Endothelial cell of umbilical vein (primary cell): ENCODE measurements around the gene CNIH2. TPM values are rescaled to one million over a fixed set of nuclear protein-coding genes. Genes with fewer than 3 reads are reported as not detected.

Experiments
- BruUV-seq: library from RNA; stranded (reverse); fragments of 400-500 nt; replicated peaks from 2 replicates; lab custom pipeline; 2021; lab: Mats Ljungman, UMichigan
- CTCF ChIA-PET: fragments of 300-600, 350-600 bp; sonication (Branson Sonifier 250); formaldehyde crosslinking; loops from one replicate; lab custom pipeline; 2021; ENCODE audit warnings: antibody characterized with exemption, inconsistent platforms; lab: Charles Lee
- POLR2A ChIA-PET: fragments of 300-600, 350-600 bp; sonication (Branson Sonifier 250); formaldehyde crosslinking; loops from one replicate; lab custom pipeline; 2021; ENCODE audit warnings: antibody characterized with exemption, inconsistent platforms; lab: Charles Lee
- DNase-seq: peaks from one replicate; pipeline ENCODE4 v3.0.0-alpha.2; 2011; ENCODE audit warnings: low read depth, low spot score
- FAIRE-seq: peaks from 2 replicates; lab custom pipeline; 2011; peaks lifted over from hg19 to GRCh38; lab: Jason Lieb, UNC
- H2AFZ ChIP-seq: 2 replicates; pipeline ENCODE4 v1.6.0; 2012; ENCODE audit warnings: low read depth, low read length, control low read depth, inconsistent platforms
- H3K27ac ChIP-seq: 2 replicates; pipeline ENCODE4 v1.5.1; 2011; ENCODE audit warnings: low read depth, mild to moderate bottlenecking, control low read depth, low read length, moderate library complexity; ENCODE audit not compliant: insufficient read depth
- H3K27me3 ChIP-seq, 2 experiments: 2 replicates each; pipeline versions ENCODE4 v1.6.0 to v1.6.1; 2011; ENCODE audit warnings: low read length in 2 of 2, mixed read lengths in 1 of 2; ENCODE audit not compliant: control insufficient read depth in 2 of 2, insufficient read depth in 2 of 2
- H3K36me3 ChIP-seq, 2 experiments: 2 replicates in 1 of 2; 3 replicates in 1 of 2; pipeline ENCODE4 v1.5.1; 2011; ENCODE audit warnings: low read length in 2 of 2, mild to moderate bottlenecking in 1 of 2, moderate library complexity in 1 of 2; ENCODE audit not compliant: control insufficient read depth in 2 of 2, insufficient read depth in 2 of 2; ENCODE audit errors: extremely low read depth in 1 of 2
- H3K4me1 ChIP-seq: 3 replicates; pipeline ENCODE4 v1.5.1; 2011; ENCODE audit warnings: mild to moderate bottlenecking, low read length; ENCODE audit not compliant: control insufficient read depth, insufficient read depth; ENCODE audit errors: extremely low read depth
- H3K4me2 ChIP-seq: 2 replicates; pipeline ENCODE4 v1.6.1; 2011; ENCODE audit warnings: low read length, control low read depth, mixed read lengths; ENCODE audit not compliant: insufficient read depth
- H3K4me3 ChIP-seq, 3 experiments: fragments of 200-600 bp in 1 of 3; sonication (generic), shearing (Covaris generic) in 1 of 3; replicated peaks in 1 of 3; 2 replicates each; pipeline ENCODE4 v1.5.1; 2011 to 2016; ENCODE audit warnings: control low read depth in 3 of 3, low read length in 3 of 3, mild to moderate bottlenecking in 2 of 3, inconsistent platforms in 1 of 3, low read depth in 1 of 3, moderate library complexity in 1 of 3; ENCODE audit not compliant: insufficient read depth in 1 of 3
- H3K79me2 ChIP-seq: 2 replicates; pipeline ENCODE4 v1.6.0; 2012; ENCODE audit warnings: low read length, inconsistent platforms; ENCODE audit not compliant: control insufficient read depth, insufficient read depth
- H3K9ac ChIP-seq: replicated peaks from 2 replicates; pipeline ENCODE3; 2011; ENCODE audit warnings: low read length, control low read depth; ENCODE audit not compliant: insufficient read depth; ENCODE audit errors: extremely low read depth
- H3K9me1 ChIP-seq: replicated peaks from 3 replicates; pipeline ENCODE4 v1.6.0; 2011; ENCODE audit warnings: mild to moderate bottlenecking, low read length; ENCODE audit not compliant: control insufficient read depth, insufficient read depth; ENCODE audit errors: extremely low read depth
- H3K9me3 ChIP-seq: replicated peaks from 2 replicates; pipeline ENCODE4 v1.5.1; 2012; ENCODE audit warnings: low read length, inconsistent platforms; ENCODE audit not compliant: control insufficient read depth, insufficient read depth
- H4K20me1 ChIP-seq: replicated peaks from 2 replicates; pipeline ENCODE3; 2011; ENCODE audit warnings: mild to moderate bottlenecking, low read length; ENCODE audit not compliant: control insufficient read depth, insufficient read depth; ENCODE audit errors: extremely low read depth
- EZH2 ChIP-seq: IDR thresholded peaks from 2 replicates; pipeline ENCODE4 v1.6.1; 2012; ENCODE audit warnings: borderline replicate concordance, low read depth, mild to moderate bottlenecking, moderate library complexity, low read length, inconsistent platforms; ENCODE audit not compliant: severe bottlenecking
- GATA2 ChIP-seq: IDR thresholded peaks from 2 replicates; pipeline ENCODE4 v1.7.0; 2011; ENCODE audit warnings: low read depth, mild to moderate bottlenecking, moderate library complexity, mixed read lengths, low read length; ENCODE audit not compliant: insufficient read length, insufficient read depth
- JUN ChIP-seq: IDR thresholded peaks from 2 replicates; pipeline ENCODE4 v1.6.1; 2011; ENCODE audit warnings: borderline replicate concordance, low read depth; ENCODE audit not compliant: insufficient read length, insufficient read depth
- MYC ChIP-seq: IDR thresholded peaks from one replicate; pipeline ENCODE4 v1.6.1; 2011; ENCODE audit warnings: mild to moderate bottlenecking, low read depth, low read length
- POLR2A ChIP-seq: IDR thresholded peaks from 2 replicates; pipeline ENCODE4 v1.6.1; 2012; ENCODE audit warnings: low read depth, mild to moderate bottlenecking, control low read depth, low read length
- dilution Hi-C: fragments of 300-500 bp; cut with MboI; formaldehyde crosslinking; loops from one replicate; pipeline ENCODE4 v1.15.0; 2019; ENCODE audit warnings: low sequenced_read_pairs; ENCODE audit not compliant: extremely low pct_ligation_motif_present
- intact Hi-C: fragments of 100-400 bp; cut with micrococcal nuclease; formaldehyde crosslinking; loops from one replicate; pipeline ENCODE4 v1.10.0; 2022
- polyA plus RNA-seq, 4 experiments: library from polyadenylated mRNA; depleted of rRNA in 3 of 4; stranded (reverse) in 3 of 4; unstranded in 1 of 4; fragments of >200 nt; gene quantifications; 2 replicates each; pipeline versions ENCODE4 v1.2.1 to v1.2.3, GENCODE V29; 2011 to 2012; ENCODE audit warnings: missing spikeins in 1 of 4
- total RNA-seq: library from RNA; stranded (reverse); gene quantifications from 2 replicates; pipeline ENCODE4 v1.2.3, GENCODE V29; 2021
- TF ChIP-seq, protein P1 (sequence below), 2 donors: IDR thresholded peaks; 1 replicate in 1 of 2; 2 replicates in 1 of 2; pipeline ENCODE4 v1.5.1; 2011; ENCODE audit warnings: low read length in 2 of 2, mild to moderate bottlenecking in 2 of 2, moderate library complexity in 2 of 2, control low read depth in 1 of 2, inconsistent platforms in 1 of 2, low read depth in 1 of 2; ENCODE audit not compliant: insufficient read depth in 1 of 2; ENCODE audit errors: extremely low read depth in 1 of 2

Gene CNIH2
- total and polyA plus RNA-seq, 2 donors (not counting 3 experiments of a cell fraction or from before 2014, with no cell fraction given), result 0.46 to 1.2 TPM

DNA sequence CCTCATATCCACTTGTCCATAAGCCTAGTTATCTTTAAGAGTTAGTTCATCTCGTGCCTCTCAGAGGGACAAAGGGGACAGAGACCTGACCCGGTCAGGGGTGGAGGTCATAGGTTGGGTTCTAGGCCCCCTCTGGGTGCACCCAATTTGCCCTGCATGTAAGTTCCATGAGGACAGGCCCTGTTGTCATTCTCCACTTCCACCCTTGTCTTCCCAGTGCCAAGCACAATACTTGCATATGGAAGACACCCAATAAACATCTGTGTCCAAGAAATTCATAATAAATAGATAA, 12.3 kb downstream of the CNIH2 start:
- H3K4me3 ChIP-seq, result no peak overlapping the region

DNA sequence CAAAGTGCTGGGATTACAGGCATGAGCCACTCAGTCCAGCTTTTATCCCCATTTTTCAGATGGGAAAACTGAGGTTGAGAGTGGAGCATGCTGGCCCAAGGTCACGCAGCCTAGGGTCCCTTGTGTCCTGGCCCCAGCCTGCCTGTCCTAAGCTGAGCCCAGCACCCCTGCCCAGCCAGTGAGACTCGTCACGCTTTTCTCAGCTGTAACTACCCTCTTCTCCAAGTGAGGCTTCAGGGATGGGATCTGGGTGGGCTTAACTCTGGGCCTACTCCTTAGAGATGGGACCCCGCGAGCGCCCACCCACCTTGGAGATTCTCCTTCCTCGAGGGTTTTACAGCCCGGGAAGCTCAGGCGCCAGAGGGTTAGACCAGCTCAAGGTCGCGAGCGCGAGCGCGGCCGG, 13.3 kb downstream of the CNIH2 start:
- H3K4me3 ChIP-seq, result no peak overlapping the region
- H3K27ac ChIP-seq, result no peak overlapping the region
- H3K9me3 ChIP-seq, result no peaks in the 10 kb centered on the region
- no peak overlapping the region for H3K9ac ChIP-seq
- TF ChIP-seq, protein P1, sequence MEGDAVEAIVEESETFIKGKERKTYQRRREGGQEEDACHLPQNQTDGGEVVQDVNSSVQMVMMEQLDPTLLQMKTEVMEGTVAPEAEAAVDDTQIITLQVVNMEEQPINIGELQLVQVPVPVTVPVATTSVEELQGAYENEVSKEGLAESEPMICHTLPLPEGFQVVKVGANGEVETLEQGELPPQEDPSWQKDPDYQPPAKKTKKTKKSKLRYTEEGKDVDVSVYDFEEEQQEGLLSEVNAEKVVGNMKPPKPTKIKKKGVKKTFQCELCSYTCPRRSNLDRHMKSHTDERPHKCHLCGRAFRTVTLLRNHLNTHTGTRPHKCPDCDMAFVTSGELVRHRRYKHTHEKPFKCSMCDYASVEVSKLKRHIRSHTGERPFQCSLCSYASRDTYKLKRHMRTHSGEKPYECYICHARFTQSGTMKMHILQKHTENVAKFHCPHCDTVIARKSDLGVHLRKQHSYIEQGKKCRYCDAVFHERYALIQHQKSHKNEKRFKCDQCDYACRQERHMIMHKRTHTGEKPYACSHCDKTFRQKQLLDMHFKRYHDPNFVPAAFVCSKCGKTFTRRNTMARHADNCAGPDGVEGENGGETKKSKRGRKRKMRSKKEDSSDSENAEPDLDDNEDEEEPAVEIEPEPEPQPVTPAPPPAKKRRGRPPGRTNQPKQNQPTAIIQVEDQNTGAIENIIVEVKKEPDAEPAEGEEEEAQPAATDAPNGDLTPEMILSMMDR (IDR thresholded peaks at IDR 0.05; ENCODE audit: extremely low read depth in 1 of 2, insufficient read depth in 1 of 2, low read depth in 1 of 2, low read length in 2 of 2), result no peak
- TF ChIP-seq GATA2 (no peak), EZH2 (no peak), JUN (no peak), POLR2A (no peak), MYC (no peak)
- intact Hi-C loops, result no loop called here
- no peaks in the 10 kb centered on the region for H3K36me3 ChIP-seq
- H3K4me2 ChIP-seq, result no peak overlapping the region
- POLR2A ChIA-PET, result no interaction called here
- H3K9me1 ChIP-seq, result no peaks in the 10 kb centered on the region
- no peak overlapping the region for H2AFZ ChIP-seq
- DNase-seq, result no peak
- CTCF ChIA-PET, result interaction anchor here (0.6 to 1.9 kb wide), 5 partner anchors 9 to 69 kb away, joined by 3 to 10 read pairs (median 5); no protein-coding TSS in a partner anchor
- FAIRE-seq, result no peak
- no peaks in the 10 kb centered on the region for H4K20me1 ChIP-seq
- dilution Hi-C loops, result no loop called here
- peaks cover 20% of the 10 kb centered on the region in 2 experiments for H3K27me3 ChIP-seq
- peaks cover 13% of the 10 kb centered on the region for H3K4me1 ChIP-seq
- no TSS peak for BruUV-seq
- peaks cover 12% of the 10 kb centered on the region for H3K79me2 ChIP-seq

More for the DNA sequence above, 12.3 kb downstream of the CNIH2 start:
- Histone ChIP-seq H3K27me3 (peaks cover 20% of the 10 kb centered on the region in 2 experiments), H3K9me3 (no peaks in the 10 kb centered on the region), H3K9ac (no peak overlapping the region), H2AFZ (no peak overlapping the region), H4K20me1 (no peaks in the 10 kb centered on the region), H3K9me1 (no peaks in the 10 kb centered on the region), H3K27ac (no peak overlapping the region), H3K79me2 (peaks cover 12% of the 10 kb centered on the region), H3K4me2 (no peak overlapping the region), H3K4me1 (peaks cover 13% of the 10 kb centered on the region), H3K36me3 (peaks cover 0 to 2% of the 10 kb centered on the region in 2 experiments)
- TF ChIP-seq EZH2, result no peak
- TF ChIP-seq POLR2A, result no peak
- no peak for TF ChIP-seq MYC
- no peak for TF ChIP-seq GATA2
- intact Hi-C loops, result no loop called here
- ChIA-PET CTCF (interaction anchor here (1.9 kb wide), 1 partner anchor 8 kb away, joined by 10 read pairs; no protein-coding TSS in a partner anchor), POLR2A (no interaction called here)
- BruUV-seq, result no TSS peak
- DNase-seq (no peak), FAIRE-seq (no peak)
- dilution Hi-C loops, result no loop called here
